ENCODE measurements around the gene CNKSR3. TPM values are rescaled to one million over a fixed set of nuclear protein-coding genes. Genes with fewer than 3 reads are reported as not detected.
"Not testable (repeated sequence)": the region's sequence is repeated elsewhere in the genome, so short reads cannot be mapped to it uniquely, and the experiment has no call there.

The CNKSR3 gene
- total RNA-seq (2014; rRNA removed; shearing (Covaris generic)): 0.48 and 0.73 TPM in 2 replicates

DNA sequence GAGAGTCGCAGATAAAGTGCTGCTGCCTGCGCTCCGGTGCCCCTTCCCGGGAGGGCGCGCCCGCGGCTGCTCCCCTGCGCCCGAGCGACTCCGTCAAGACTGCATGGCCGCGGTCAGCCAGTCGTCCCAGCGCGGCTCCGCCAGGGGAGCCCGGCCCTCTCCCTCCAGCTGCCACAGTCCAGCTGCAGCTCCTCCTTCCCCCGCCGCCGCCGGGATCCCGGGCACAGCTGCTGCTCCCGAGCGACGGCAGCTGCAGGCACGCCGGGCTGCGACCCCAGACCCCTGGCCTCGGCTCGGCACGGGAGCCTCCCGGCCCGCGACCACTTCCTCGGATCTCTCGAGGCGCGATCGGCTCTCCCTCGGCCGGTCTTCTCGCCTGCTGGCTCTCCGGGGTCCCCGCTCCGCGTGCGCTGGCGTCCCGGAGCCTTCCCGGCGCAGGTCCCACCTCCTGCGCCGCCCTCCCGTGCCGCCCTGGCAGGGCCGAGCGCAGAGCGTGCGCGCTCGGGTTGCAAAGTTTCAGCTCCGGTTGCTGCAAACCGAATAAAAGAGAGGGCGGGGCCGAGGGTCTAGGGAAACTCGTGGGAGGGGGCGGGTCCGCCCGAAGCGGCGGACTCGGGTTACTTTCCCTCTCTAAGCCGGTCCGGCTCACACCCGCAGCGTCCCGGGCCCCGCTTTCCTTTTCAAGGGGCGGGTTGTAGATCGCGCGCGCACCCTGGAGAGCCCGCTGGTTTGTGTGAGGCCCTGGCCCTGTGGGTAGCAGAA is at the start of gene CNKSR3:
TSS of gene CNKSR3 (minus strand) at position 542 of the 762 bp plus-strand sequence. CDS start 571 bp downstream, outside the sequence.
- peak; percentile 58 for DNase-seq (ENCODE audit: low spot score)

DNA sequence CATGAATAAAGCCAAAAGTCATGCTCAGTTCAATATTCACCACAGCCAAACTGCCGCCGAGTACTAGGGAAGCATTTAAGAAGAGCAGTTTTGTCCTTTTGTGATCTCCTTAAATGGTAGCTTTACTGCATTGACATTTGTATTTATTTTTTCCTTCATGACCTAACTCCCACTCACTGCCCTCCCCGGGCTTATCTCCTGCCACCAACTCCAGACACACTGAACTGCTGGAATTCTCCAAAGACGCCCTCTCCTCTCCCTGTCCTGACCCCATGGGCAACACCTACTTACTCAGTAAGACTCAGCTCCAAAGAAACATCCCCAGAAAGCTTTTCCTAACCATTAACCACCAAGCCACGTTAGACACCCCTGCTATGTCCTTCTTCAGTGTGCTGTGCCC is 48.5 kb upstream of the CNKSR3 start:
- DNase-seq (ENCODE audit: low spot score): no peak

DNA sequence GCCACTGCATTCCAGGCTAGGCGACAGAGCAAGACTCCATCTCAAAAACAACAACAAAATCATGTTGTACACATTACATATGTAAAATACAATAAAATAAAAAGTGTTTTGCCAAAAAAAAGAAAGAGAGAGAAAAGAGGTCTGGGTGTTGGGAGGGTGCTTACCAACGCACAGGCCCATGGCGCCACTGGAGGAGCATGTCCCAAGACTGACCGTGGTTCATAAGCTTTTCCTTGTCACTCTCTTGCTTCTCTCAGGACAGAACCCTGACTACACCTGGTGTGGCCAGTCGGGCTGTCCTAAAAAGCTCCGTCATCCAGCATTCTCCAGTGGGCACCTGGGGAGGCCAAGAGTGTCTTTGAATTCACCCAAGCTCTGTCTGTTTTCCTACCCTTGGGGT is 48.0 kb upstream of the CNKSR3 start:
- no peak for DNase-seq (ENCODE audit: low spot score)

DNA sequence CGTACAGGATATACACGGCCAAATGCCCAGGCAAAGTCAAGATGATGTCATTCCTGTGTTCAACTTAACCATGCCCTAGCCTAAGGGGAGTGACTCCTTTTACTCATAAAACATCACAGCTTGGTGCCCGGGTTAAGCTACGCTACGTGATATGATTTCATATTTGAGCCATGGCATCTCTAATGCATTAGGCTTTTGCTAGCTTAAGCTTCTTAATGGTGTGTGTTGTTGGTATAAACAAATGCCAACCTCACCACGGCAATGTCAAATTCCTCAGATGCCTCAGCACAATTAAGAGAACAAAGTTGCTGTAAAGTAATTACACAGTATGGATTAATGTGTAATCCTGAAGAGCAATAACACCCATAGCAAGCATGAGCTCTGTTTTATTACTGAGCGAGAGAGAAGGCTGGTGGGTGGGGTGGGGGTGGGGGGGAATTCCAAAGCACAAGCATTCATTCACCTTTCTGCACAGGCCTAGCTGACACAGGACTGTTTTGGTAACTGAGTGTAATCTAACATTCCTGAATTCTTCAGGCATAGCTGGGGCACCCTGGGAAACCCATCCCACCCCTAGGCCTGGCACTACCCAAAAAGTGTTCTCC is 44.7 kb upstream of the CNKSR3 start:
- DNase-seq (ENCODE audit: low spot score): no peak

DNA sequence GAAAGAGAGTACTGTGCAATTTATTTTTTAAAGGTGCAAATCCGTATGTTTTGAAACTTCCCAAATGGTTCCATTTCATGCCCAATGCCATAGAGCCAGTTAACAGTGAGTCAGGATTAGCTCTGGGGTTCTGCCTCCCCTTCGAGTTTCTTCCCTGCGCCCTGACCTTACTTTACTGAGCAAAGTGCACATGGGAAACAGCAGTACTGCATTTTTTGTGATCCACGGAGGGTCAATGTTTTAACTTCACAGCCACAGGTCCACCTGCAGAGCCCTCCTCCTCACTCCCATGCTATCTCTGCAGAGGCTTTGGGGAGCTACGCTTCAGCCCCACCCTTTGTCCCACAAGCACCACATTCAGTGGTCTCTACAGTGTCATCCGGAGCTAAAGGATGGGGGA is 44.0 kb upstream of the CNKSR3 start:
- DNase-seq (ENCODE audit: low spot score): no peak

DNA sequence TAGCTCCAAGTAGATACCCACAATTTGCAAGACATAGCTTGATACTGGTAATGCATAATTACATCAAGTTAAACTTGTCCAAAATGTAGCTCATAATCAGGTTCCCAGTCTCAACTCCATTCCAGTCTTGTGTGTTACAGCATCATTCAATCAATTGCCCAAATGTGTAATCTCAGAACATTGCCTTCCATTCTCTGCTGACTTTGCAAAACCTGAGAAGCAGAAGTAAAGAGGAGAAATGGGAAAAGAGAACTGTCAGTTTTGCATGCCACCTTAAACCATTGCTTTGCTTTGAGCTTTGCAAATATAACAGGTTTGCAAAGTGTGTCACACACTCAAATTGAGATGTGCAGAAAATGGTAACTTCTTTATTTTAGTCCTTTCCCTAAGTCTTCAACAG is 40.3 kb upstream of the CNKSR3 start:
- no peak for DNase-seq (ENCODE audit: low spot score)

DNA sequence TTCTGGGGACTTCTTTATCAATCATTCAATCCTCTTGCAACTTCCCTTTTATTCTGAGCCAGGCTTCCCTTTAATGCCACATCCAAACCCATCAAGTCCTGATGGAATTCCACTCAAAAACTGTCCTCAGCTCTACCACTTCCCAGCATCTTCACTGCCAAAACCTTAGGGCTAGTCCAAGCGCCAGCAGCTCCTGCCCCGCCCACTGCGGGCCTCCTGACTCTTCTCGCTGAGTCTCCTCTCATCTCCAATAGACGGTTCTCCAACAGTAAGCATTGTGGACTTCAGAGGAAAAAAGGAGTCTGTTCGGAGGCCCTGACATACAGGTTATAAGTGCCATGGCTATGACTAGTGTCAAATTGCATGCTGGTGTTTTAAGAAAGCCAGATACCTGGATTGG is 38.7 kb upstream of the CNKSR3 start:
- no peak for DNase-seq (ENCODE audit: low spot score)

DNA sequence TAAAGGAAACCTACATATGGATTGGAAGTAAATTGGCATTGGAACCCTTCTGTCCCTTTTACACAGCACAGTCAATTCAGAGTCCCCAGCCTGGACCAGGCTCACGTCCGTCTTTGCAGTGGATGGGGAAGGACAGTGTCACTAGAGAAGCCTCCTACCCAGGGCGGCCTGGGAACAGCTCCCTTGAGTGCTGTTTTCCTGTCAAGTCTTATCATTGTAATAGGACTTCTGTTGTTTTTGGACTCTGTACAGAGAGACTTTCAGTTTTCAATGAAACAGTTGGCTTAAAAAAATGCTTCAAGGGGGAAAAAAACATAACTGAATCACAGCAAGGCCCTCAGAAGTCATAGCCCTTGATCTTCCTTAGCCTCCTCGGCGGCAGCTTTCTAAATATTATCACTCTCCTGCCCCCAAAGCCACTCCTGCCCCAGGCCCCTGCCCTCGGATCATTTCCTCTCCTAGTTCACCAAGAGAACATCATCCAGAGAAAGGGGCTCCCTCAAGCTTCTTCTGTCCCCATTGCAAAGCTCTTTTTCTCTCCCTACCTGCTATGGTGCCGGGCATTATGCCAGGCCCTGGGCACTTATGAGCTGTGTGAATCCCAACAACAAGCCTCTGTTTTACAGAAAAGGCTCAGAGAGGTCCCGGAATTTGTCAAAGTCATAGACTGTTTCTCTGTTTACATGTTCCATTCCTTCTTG is 37.8 kb upstream of the CNKSR3 start:
- DNase-seq (ENCODE audit: low spot score): no peak

DNA sequence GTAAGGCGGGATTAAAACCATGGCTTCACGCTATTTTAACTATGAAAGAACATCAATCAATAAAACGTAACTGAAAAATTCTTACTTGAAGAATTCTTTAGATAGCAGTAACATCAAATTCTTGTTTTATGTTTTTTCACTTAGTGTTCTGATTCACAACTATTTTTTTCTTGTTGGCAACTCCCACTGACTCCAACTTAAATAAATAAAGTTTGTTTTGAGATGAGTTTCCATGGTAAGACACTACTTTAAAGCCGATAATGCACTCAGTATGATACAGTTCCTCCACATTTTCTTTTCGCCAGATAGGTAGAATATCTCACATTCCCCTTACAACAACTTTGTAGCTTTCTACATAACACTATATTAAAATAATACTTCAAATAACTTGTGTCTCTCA is 33.1 kb upstream of the CNKSR3 start:
- no peak for DNase-seq (ENCODE audit: low spot score)

DNA sequence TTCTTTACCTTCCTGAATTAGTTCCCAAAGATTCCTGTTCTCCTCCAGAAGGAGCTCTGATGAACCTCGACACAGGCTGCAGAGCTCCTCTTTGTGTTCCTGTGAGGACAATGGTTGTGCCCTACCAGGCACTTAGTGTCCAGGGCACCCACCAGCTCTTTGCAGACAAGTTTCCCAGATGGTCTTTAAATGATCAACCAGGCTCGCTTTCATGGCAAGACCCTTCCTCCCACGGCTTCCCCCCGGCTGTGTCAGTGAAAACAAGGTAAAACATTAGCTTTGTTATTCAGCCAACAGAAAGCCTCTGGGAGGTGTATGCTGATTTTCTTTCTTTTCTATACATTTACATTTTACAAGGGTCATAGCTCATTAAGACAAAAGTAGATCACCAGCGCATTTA is 32.3 kb upstream of the CNKSR3 start:
- no peak for DNase-seq (ENCODE audit: low spot score)

DNA sequence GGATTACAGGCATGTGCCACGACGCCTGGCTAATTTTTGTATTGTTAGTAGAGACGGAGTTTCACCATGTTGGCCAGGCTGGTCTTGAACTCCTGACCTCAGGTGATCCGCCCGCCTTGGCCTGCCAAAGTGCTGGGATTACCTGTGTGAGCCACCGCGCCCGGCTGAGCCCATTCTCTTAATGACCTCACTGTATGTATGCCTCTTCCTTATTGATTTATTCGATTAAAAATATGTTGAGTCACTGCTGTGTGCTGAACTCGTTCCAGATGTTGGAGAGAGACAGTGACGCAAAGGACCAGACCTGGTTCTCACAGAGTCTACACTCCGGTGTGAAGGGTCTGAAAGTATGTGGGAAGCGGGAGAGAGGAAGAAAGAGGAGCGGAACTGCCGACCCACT is 31.4 kb upstream of the CNKSR3 start:
- not testable (repeated sequence) for DNase-seq (ENCODE audit: low spot score)

DNA sequence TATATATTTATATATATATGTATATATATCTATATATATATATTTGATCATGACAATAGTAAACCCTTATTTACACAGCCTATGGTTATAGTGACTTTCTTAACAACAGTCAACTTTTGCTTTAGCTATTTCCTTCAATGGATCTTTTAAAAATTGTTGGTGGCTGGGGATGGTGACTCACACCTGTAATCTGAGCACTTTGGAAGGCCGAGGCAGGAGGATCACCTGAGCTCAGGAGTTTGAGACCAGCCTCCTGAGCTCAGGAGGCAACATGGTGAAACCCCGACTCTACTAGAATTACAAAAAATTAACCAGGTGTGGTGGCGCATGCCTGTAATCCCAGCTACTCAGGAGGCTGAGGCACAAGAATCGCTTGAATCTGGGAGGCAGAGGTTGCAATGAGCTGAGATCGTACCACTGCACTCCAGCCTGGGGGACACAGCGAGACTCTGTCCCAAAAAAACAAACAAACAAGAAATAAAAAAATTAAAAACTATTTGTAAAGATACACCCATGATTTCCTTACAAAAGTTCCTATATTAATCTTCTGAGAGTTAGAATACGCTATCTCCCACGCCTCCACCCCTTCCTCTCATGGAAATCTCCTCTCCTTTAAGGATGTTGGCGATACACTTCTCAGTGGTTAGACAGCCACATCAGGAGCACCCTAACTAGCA is 29.2 kb upstream of the CNKSR3 start:
- DNase-seq (ENCODE audit: low spot score): no peak

DNA sequence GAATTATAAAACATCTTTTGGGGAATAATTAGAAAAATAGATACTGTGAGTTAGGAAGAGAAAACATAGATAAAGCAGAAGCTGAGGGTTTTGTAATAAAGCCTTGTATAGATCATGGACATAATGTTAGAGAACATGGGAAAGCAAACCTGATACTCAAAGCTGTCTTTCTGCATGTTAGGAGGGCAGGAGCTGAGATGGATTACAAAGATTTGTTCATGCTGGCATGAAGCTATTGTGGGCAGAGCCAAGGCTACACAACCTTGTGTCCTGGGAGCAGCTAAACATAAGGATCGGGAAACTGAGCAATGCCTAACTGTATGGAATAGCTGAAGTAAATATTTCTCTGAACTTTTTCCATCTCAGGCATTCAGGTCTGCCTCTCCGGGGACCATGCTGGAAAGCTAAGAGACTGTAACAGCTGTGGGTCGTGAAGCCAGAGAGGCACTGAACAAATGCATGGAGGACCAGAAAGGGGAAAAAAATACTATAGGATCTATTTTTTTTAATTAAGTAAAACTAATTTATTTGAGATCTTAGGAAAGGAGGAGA is 28.2 kb upstream of the CNKSR3 start:
- DNase-seq (ENCODE audit: low spot score): no peak

DNA sequence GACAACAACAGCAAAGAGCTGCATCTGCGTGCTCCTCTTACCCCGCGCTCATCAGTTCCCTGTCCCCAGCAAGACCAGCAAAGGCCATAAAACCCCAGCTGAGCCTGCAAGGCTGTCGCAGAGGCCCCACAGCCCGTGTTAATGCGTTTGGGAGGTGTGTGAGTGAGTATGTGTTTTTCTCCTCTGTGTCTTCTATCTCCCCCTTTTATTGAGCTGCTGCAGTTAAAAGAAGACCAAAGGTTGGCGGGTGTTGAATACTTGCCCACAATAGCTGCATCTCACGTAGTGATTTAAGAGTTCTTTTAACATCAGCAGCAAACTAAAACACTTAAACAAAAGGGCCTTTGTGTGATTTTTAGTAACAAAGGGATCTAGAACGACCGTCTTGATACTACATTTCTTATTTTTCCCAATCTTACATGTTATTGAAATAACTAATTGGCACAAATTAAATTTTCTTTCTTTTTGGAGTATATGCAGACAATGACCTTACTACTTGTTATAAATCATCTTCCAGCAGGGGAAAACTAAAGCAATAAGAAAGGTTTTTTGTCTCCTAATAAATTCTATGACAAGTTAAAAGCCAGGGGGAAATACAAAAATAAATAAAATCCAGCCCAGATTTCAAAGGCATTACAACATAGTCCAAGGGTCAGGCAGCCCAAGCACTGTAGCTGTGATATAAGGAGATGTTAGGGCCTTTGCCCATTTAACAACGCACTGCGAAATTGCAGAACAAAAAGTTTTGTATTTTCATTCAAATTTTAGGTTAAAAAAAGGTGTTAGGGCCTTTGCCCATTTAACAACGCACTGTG is 27.2 kb upstream of the CNKSR3 start:
- no peak for DNase-seq (ENCODE audit: low spot score)

DNA sequence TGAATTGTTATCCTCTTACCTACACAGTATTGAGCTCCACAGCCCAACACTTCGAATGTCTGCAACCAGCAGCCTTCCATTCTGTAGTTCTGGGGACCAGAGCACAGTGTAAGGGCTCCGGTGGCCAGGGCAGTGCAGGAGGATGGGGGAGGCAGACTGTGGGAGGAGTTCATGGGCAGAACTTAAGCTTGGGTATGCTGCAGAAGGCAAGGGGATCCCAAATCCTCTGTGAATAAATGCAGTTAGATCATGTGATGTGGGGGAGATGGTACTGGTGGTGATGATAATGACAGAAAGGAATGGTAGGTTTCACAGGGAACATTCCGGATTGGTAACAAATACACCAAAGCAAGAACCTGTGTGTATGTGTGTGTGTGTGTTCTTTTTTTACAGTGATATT is 26.5 kb upstream of the CNKSR3 start:
- no peak for DNase-seq (ENCODE audit: low spot score)

DNA sequence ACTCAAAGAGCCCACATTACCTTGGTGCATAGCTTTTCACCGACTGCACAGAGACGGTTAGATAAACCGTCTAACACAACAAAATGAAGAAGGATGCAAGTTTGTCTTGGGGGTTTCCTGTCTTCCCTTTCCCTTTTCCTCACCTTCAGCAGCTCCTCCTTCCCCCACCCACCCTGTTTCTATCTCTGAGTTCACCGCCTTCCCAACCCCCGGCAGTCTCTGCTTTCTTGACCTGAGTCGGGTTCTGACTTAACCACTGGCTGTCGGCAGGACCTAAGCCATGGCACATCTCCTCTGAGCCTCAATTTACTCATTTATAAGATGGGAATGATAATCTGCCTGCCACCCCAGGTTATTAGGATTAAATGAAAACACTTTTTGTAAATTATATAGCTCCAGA is 25.8 kb upstream of the CNKSR3 start:
- DNase-seq (ENCODE audit: low spot score): no peak

DNA sequence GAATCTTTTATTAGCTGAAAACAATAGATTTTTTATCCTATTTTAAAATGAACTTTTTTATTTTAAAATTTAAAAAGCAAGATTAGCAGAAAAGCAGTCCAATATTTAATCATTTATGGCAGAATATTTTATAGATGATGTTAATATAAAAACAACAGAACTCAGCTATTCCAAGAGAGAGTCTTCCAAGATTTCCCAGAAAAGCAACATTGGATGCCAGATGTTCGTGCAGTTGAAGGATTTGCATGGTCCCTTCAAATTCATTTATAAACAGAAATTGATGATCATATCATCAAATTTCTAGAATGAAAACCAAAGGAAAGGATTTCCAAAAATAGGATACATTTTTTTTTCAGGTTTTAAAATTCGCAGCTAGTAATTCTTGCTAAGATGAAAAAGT is 25.4 kb upstream of the CNKSR3 start:
- DNase-seq (ENCODE audit: low spot score): no peak

DNA sequence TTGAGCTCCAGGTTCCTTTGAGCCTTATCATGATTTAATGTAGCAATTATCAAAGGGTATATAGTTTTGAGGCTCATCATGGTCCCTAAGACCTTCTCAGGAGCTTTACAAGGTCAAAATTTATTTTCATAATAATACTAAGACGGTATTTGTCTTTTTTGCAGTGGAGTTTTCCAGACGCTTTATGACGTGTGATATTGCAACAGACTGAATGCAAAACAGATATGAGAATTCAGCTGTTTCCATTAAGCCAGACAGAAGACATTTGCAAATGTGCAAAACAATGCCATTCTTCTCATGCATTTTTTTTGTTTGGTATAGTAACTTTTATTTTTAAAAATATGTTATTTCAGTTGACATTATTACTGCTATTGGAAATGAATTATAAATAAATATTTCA is 24.7 kb upstream of the CNKSR3 start:
- no peak for DNase-seq (ENCODE audit: low spot score)

DNA sequence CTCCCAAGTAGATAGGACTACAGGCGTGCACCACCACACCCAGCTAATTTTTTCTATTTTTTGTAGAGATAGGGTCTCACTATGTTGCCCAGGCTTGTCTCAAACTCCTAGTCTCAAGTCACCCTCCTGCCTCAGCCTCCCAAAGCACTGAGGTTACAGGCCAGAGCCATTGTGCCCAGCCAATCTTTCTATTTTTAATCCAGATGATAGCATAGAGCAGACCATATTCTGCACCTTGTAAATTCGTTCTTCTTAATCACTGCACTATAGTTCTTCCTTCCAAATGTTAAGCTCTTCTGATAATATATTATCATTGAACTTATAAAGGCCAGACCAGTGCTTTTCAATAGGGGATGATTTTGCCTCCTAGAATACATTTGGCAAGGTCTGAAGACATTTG is 24.0 kb upstream of the CNKSR3 start:
- no peak for DNase-seq (ENCODE audit: low spot score)

DNA sequence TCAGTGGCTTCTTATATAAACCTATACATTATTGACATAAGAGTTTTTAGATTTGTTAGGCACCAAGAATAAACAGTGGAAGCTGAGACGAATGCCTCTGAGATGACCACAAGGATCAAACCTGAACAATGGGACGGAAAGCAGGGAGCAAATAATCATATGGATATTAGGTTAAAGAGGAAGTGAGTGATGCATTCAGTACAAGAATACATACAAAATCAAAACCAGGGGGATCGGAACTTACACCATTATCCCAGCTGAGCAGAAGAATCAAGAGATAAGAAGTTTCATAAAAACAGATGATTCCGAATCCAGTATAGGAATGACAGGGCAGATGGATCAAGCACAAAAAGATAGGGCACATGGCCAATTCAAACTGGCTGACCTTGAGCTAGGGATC is 21.9 kb upstream of the CNKSR3 start:
- no peak for DNase-seq (ENCODE audit: low spot score)

DNA sequence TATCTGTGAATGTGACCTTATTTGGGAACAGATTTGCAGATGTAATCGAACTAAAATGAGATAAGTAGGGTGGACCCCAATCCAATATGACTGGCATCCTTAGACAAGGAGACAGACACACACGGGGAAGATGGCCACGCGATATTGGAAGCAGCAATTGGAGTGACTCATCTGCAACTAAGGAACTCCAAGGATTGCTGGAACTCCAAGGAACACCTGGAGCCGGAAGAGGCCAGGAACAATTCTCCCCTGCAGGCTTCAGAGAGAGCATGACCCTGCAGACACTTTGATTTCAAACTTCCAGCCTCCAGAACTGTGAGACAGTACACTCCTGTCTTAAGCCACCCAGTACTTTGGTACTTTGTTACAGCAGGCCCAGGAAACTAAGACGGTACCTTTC is 19.5 kb upstream of the CNKSR3 start:
- DNase-seq (ENCODE audit: low spot score): no peak

Data from HT-29 (cell line).